ENCODE data around the gene MGMT. TPM values are rescaled to one million over a fixed set of nuclear protein-coding genes. Genes with fewer than 3 reads are reported as not detected.

The MGMT gene
- total RNA-seq, 4 donors from 2014 or later, result 16.5 to 37.5 (median 32.1) TPM

GRCh38 chr10:129681856-129682255 is 214.8 kb downstream of the MGMT start:
- Histone ChIP-seq H3K4me1 (no peaks in the 10 kb centered on the region), H3K36me3 (peaks cover 0 to 8% of the 10 kb centered on the region in 2 donors)
- WGBS, 2 donors (ENCODE audit: low coverage in 1 of 2), result 81 to 93% methylated on average over 3 to 5 of the region's 5 CpGs

GRCh38 chr10:129683519-129683918 is 216.5 kb downstream of the MGMT start:
- peaks cover 0 to 8% of the 10 kb centered on the region in 2 donors for H3K36me3 ChIP-seq
- WGBS, 2 donors (ENCODE audit: low coverage in 1 of 2), result 100% methylated on average over 1 of the region's 1 CpG; no CpG with 5 or more reads in 1 of the 2 donors
- no peak overlapping the region for H3K4me3 ChIP-seq

More at GRCh38 chr10:129681856-129682255, 214.8 kb downstream of the MGMT start:
- Histone ChIP-seq H3K27ac (no peak overlapping the region), H3K4me3 (no peak overlapping the region), H3K27me3 (no peaks in the 10 kb centered on the region), H3K9me3 (no peaks in the 10 kb centered on the region)
- no peak for ATAC-seq
- TF ChIP-seq POLR2A (IDR thresholded peaks at IDR 0.05) (no peak), POLR2AphosphoS5 (IDR thresholded peaks at IDR 0.05) (no peak), CTCF (IDR thresholded peaks at IDR 0.05) (no peak), EP300 (IDR thresholded peaks at IDR 0.05) (no peak)

GRCh38 chr10:129683920-129684319 is 216.9 kb downstream of the MGMT start:
- Histone ChIP-seq H3K4me3 (no peak overlapping the region), H3K9me3 (no peaks in the 10 kb centered on the region), H3K27me3 (no peaks in the 10 kb centered on the region), H3K4me1 (no peaks in the 10 kb centered on the region), H3K36me3 (peaks cover 0 to 8% of the 10 kb centered on the region in 2 donors), H3K27ac (no peak overlapping the region)
- TF ChIP-seq EP300 (IDR thresholded peaks at IDR 0.05) (no peak), CTCF (IDR thresholded peaks at IDR 0.05) (no peak), POLR2AphosphoS5 (IDR thresholded peaks at IDR 0.05) (no peak), POLR2A (IDR thresholded peaks at IDR 0.05) (no peak)
- 83 to 94% methylated on average over 3 of the region's 3 CpGs for WGBS, 2 donors (ENCODE audit: low coverage in 1 of 2)
- ATAC-seq, result no peak

More at GRCh38 chr10:129683519-129683918, 216.5 kb downstream of the MGMT start:
- no peaks in the 10 kb centered on the region for H3K27me3 ChIP-seq
- no peak for TF ChIP-seq POLR2A (IDR thresholded peaks at IDR 0.05)
- TF ChIP-seq POLR2AphosphoS5 (IDR thresholded peaks at IDR 0.05), result no peak
- no peak for TF ChIP-seq EP300 (IDR thresholded peaks at IDR 0.05)
- no peak for TF ChIP-seq CTCF (IDR thresholded peaks at IDR 0.05)
- H3K9me3 ChIP-seq, result no peaks in the 10 kb centered on the region
- no peak overlapping the region for H3K27ac ChIP-seq
- no peak for ATAC-seq
- no peaks in the 10 kb centered on the region for H3K4me1 ChIP-seq

- 91 to 92% methylated on average over 7 to 8 of the region's 8 CpGs for WGBS, 2 donors (ENCODE audit: low coverage in 1 of 2)
- no peak overlapping the region for H3K4me3 ChIP-seq
- H3K9me3 ChIP-seq, result no peaks in the 10 kb centered on the region
- no peak overlapping the region for H3K27ac ChIP-seq
- H3K4me1 ChIP-seq, result peaks cover 0 to under 1% (median 0%) of the 10 kb centered on the region in 3 donors
- H3K27me3 ChIP-seq, result no peaks in the 10 kb centered on the region
- peaks cover 0 to 7% of the 10 kb centered on the region in 2 donors for H3K36me3 ChIP-seq
- no peak for ATAC-seq
- TF ChIP-seq CTCF (IDR thresholded peaks at IDR 0.05) (no peak), POLR2AphosphoS5 (IDR thresholded peaks at IDR 0.05) (no peak), POLR2A (IDR thresholded peaks at IDR 0.05) (no peak), EP300 (IDR thresholded peaks at IDR 0.05) (no peak)
Observed at GRCh38 chr10:129685271-129685670, 218.2 kb downstream of the MGMT start.

GRCh38 chr10:129689671-129690071 is 222.6 kb downstream of the MGMT start:
- H3K9me3 ChIP-seq, result no peaks in the 10 kb centered on the region
- ATAC-seq, result peak; percentile 73
- no peaks in the 10 kb centered on the region for H3K27me3 ChIP-seq
- 67 to 82% methylated on average over 4 of the region's 4 CpGs for WGBS, 2 donors (ENCODE audit: low coverage in 1 of 2)
- no peak overlapping the region for H3K27ac ChIP-seq
- H3K4me1 ChIP-seq, result peaks cover 0 to 29% (median 19%) of the 10 kb centered on the region in 3 donors
- H3K4me3 ChIP-seq, result no peak overlapping the region
- H3K36me3 ChIP-seq, result no peaks in the 10 kb centered on the region
- TF ChIP-seq POLR2A (IDR thresholded peaks at IDR 0.05), result no peak
- no peak for TF ChIP-seq EP300 (IDR thresholded peaks at IDR 0.05)
- TF ChIP-seq CTCF (IDR thresholded peaks at IDR 0.05), result no peak
- no peak for TF ChIP-seq POLR2AphosphoS5 (IDR thresholded peaks at IDR 0.05)
